ENCODE measurements around the gene TRIM2.

- TF ChIP-seq POLR2A (IDR thresholded peaks at IDR 0.05; ENCODE audit: low read depth, low read length) (no peak), POLR2AphosphoS5 (IDR thresholded peaks at IDR 0.05; ENCODE audit: low read depth, low read length) (no peak), TAF1 (IDR thresholded peaks at IDR 0.05; ENCODE audit: low read depth, low read length) (no peak), SPI1 (IDR thresholded peaks at IDR 0.05; ENCODE audit: low read depth, low read length) (no peak), POU2F2 (IDR thresholded peaks at IDR 0.05; ENCODE audit: low read depth, low read length) (no peak)
Measured at GRCh38 chr4:153367092-153367491, 162.8 kb downstream of the TRIM2 start.

Measured in GM12891 (cell line).